Fibroblast of mammary gland (primary cell): Measurements from ENCODE around the gene ADGRD2.

Experiments
- DNase-seq: peaks from one replicate; pipeline ENCODE4 v3.0.0-alpha.2; 2010; ENCODE audit warnings: low read depth
- H3K4me3 ChIP-seq: 2 replicates; pipeline ENCODE4 v1.5.1; 2011; ENCODE audit warnings: low read depth, mild to moderate bottlenecking, low read length, moderate library complexity; ENCODE audit not compliant: control insufficient read depth
- TF ChIP-seq, protein P1 (sequence below): conservative IDR thresholded peaks from 2 replicates; pipeline ENCODE4 v1.5.1; 2011; ENCODE audit warnings: low read depth, low read length, inconsistent platforms; ENCODE audit not compliant: control insufficient read depth, insufficient read depth

Gene ADGRD2

DNA sequence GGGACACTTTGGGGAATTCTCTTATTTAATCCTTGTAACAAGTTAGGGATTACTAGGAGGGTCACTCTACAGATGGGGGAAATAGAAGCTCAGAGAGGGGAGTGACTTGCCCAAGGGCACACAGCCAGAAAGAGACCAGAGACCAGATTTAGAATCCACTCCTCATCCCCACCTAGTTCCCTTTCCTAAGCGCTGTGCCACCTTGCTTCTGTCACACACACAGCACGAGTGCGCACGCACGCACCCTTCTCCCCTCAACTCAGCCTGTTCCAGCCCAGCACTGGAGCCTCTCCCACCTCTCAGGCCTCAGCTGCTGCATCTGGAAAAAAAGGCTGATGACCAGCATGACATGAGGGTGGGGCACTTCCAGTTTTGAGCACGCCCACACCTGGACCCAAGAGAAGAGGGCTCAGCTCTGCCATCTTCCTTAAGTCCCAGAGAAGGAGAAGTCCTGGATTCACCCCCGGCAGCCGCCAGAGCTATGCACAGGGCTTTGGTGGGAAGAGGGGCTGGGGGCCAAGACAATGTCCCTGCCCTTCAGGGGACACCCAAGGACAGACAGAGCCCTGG lies 38.5 kb downstream of the ADGRD2 start:
- TF ChIP-seq, protein P1, sequence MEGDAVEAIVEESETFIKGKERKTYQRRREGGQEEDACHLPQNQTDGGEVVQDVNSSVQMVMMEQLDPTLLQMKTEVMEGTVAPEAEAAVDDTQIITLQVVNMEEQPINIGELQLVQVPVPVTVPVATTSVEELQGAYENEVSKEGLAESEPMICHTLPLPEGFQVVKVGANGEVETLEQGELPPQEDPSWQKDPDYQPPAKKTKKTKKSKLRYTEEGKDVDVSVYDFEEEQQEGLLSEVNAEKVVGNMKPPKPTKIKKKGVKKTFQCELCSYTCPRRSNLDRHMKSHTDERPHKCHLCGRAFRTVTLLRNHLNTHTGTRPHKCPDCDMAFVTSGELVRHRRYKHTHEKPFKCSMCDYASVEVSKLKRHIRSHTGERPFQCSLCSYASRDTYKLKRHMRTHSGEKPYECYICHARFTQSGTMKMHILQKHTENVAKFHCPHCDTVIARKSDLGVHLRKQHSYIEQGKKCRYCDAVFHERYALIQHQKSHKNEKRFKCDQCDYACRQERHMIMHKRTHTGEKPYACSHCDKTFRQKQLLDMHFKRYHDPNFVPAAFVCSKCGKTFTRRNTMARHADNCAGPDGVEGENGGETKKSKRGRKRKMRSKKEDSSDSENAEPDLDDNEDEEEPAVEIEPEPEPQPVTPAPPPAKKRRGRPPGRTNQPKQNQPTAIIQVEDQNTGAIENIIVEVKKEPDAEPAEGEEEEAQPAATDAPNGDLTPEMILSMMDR = no peak
- no peak overlapping the region for H3K4me3 ChIP-seq
- no peak for DNase-seq

DNA sequence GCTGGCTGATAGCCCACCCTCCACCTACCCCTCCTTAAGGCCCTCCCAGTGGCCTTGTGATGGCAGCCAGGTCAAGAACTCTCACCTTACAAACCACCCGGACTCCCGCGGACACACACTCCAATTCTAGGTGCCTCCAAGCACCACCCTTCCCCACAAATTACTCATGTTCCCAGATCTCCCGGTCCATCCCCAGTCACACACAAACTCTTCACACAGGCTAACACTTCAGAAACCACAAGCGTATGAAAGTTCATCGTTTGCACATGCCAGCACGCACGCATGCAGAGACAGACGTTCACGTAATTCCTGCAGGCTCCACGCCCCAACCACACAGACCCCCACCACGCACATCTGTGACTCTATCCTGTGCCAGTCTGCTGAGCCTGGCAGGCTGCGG lies 39.0 kb downstream of the ADGRD2 start:
- TF ChIP-seq, protein P1 = no peak
- no peak overlapping the region for H3K4me3 ChIP-seq
- DNase-seq = no peak

DNA sequence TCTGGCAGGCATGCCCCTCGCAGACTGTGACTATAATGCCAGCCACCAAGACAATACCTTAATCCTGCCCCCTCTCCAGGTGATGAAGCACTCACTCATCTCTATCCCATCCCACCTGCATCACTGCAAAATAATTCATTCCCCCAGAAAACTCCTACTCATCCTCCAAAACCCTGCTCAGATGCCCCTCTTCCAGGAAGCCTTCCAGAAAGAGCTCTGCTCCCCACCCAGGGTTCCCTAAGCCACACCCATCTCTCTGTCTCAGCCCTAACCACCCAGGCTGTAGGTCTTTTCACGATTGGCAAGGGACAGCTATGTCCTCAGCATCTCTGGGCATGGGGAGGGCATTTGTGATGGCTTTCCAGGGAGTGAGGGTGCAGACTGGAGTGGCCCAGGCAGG lies 39.8 kb downstream of the ADGRD2 start:
- TF ChIP-seq, protein P1 = no peak
- DNase-seq = no peak
- no peak overlapping the region for H3K4me3 ChIP-seq

DNA sequence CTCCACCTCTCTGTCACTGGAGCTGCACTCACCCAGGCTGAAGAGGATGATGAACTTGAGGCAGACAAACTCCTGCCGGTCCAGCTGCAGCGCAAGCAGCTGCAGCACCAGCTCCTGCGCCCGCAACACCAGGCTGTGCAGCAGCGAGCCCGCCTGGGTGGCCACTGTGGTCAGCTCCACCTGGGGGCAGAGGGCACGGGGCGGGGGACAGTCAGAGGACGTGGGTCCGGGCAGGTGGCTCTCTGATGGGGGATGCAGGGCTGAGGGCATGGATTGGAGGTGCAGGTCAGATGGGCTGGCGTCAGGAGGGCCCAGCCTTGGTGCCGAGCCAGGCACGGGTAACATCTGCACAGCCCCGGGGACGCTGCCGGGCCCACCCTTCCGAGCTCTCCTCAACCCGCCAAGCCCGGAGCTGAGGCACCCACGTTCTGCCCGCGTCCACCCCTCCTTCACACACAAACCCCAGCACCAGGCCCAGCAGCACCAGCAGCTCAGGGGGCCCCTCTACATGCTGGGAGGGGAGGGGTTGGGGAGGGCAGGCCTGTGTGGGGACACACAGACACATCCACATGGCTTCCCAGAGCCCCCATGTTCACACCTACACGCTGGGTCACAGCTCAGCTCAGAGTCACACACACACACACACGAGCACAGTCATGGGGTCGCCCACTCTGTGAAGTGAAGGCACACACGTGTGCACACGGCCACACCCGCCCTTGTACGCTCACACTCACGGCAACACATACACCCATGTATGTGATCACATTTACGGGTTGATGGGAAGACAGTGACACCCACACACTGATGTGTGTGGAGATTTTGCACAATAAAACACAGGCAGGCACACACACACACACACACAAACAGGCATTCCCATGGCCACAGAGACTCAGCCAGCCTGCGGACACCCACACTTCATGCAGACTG lies 41.1 kb downstream of the ADGRD2 start:
- H3K4me3 ChIP-seq = no peak overlapping the region
- no peak for DNase-seq
- TF ChIP-seq, protein P1 = no peak

DNA sequence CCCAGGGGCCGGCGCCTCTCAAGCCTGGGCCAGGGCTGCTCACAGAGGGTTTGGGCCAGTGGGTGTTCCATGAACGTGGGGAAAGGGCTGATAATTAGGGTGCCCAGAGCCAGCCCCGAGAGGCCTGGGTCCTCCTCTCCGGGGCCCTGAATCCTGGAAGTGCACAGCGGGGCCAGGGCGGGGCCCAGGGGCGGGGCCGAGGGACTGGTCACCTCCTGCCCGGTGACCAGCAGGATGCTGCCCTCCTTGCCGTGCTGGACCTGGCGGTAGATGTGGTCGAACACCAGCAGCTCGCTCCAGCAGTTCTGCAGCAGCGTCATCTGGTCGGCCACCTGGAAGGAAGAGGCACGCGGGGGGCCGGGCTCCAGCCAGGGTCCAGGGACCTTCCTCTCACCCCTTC lies 42.6 kb downstream of the ADGRD2 start:
- H3K4me3 ChIP-seq = no peak overlapping the region
- TF ChIP-seq, protein P1 = no peak
- no peak for DNase-seq

DNA sequence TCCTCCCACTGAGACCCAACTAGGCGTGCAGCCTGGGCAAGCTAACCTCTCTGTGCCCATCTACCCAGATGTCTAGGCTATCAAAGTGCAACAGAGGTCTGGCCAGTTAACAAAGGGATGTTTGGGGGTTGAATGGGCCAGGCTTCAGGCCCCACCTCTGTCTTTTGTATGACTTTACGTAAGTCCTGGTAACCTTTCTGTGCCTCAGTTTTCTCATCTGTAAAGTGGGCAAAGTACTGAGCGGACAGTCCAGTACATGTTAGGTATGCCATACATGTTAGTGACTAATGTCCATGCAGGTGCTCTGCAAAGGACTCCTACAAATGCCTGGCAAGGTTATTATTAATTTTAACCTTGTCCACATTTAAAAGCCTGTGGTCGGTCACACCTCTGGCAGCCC lies 43.0 kb downstream of the ADGRD2 start:
- TF ChIP-seq, protein P1 = no peak
- no peak overlapping the region for H3K4me3 ChIP-seq
- DNase-seq = no peak
